K562 (cell line): ENCODE results near the gene GAPVD1.

ENCODE experiments used
- BCLAF1 ChIP-seq, 2 experiments: fragments of 450-650 bp in 1 of 2; IDR thresholded peaks; 2 replicates each; pipeline ENCODE4 v1.6.1; 2011 to 2017; ENCODE audit warnings: low read depth in 2 of 2, antibody characterized with exemption in 1 of 2, borderline replicate concordance in 1 of 2, low read length in 1 of 2, mild to moderate bottlenecking in 1 of 2, mixed read lengths in 1 of 2; ENCODE audit not compliant: control insufficient read depth in 1 of 2
- CTCF ChIP-seq, 3 experiments: IDR thresholded peaks in 2 of 3; conservative IDR thresholded peaks in 1 of 3; 2 replicates each; pipeline ENCODE4 v1.5.1; 2011 to 2012; ENCODE audit warnings: low read length in 3 of 3, mild to moderate bottlenecking in 3 of 3, control low read depth in 2 of 3, improper control_type of control experiment in 1 of 3, inconsistent platforms in 1 of 3, low read depth in 1 of 3, mixed read lengths in 1 of 3, moderate library complexity in 1 of 3; ENCODE audit not compliant: insufficient read depth in 2 of 3
- EZH2 ChIP-seq: IDR thresholded peaks from 2 replicates; pipeline ENCODE4 v1.6.1; 2012; ENCODE audit warnings: low read depth, mild to moderate bottlenecking, inconsistent platforms, low read length, borderline replicate concordance
- TARDBP ChIP-seq: fragments of 450-650 bp; IDR thresholded peaks from 2 replicates; pipeline ENCODE4 v1.6.1; 2016
- TGIF2 ChIP-seq: sonication (generic); formaldehyde crosslinking; IDR thresholded peaks from 2 replicates; pipeline ENCODE4 v1.8.1; 2022; ENCODE audit warnings: mild to moderate bottlenecking, missing genetic modification reagents, moderate library complexity
- TRIM24 ChIP-seq, 2 experiments: fragments of 450-650 bp; IDR thresholded peaks; 2 replicates each; pipeline ENCODE4 v1.6.1; 2016

GRCh38 chr9:125297917-125298316 is 36.3 kb downstream of the GAPVD1 start:
- TF ChIP-seq TARDBP = no peak
- no peak for TF ChIP-seq EZH2
- no peak for TF ChIP-seq TRIM24 (IDR thresholded peaks at IDR 0.05)
- no peak for TF ChIP-seq CTCF (IDR thresholded peaks at IDR 0.05 in 2 of 3, conservative IDR thresholded peaks at IDR 0.05 in 1 of 3; ENCODE audit: insufficient read depth in 2 of 3, low read depth in 1 of 3, low read length in 3 of 3)
- TF ChIP-seq BCLAF1 (IDR thresholded peaks at IDR 0.05; ENCODE audit: borderline replicate concordance in 1 of 2, control insufficient read depth in 1 of 2, low read depth in 2 of 2, low read length in 1 of 2) = no peak
- TF ChIP-seq TGIF2 (CRISPR knock-in tag) = no peak
